ENCODE measurements around the gene ZNF341. TPM values are rescaled to one million over a fixed set of nuclear protein-coding genes. Genes with fewer than 3 reads are reported as not detected.

Gene ZNF341
- polyA plus RNA-seq, 1 donor from 2014 or later: 1.2 TPM

DNA sequence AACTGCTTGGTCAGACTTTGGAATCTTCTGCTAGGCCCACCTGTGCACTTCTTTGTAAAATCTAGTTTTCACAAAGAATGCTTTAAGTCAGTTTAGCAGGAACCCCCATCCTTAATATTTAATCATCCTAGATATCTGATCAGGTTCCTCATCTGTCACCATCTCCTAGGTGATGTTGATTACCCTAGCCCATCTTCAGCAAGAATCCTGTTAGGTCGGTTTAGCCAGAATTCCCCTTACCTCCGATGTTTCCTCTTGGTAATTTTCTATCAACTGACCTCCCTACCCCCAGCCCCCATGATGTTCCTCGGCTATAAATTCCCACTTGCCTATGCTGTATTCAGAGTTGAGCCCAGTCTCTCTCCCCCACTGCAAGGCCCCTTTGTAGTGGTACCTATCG, 2.7 kb upstream of the ZNF341 start:
- no peaks in the 10 kb centered on the region for H3K9me2 ChIP-seq (ENCODE audit: insufficient read depth, low read length)
- no peak overlapping the region for H2AFZ ChIP-seq (ENCODE audit: low read depth, low read length)
- no peak for TF ChIP-seq MXI1 (conservative IDR thresholded peaks at IDR 0.05; ENCODE audit: poor library complexity, severe bottlenecking)
- TF ChIP-seq, protein P1, sequence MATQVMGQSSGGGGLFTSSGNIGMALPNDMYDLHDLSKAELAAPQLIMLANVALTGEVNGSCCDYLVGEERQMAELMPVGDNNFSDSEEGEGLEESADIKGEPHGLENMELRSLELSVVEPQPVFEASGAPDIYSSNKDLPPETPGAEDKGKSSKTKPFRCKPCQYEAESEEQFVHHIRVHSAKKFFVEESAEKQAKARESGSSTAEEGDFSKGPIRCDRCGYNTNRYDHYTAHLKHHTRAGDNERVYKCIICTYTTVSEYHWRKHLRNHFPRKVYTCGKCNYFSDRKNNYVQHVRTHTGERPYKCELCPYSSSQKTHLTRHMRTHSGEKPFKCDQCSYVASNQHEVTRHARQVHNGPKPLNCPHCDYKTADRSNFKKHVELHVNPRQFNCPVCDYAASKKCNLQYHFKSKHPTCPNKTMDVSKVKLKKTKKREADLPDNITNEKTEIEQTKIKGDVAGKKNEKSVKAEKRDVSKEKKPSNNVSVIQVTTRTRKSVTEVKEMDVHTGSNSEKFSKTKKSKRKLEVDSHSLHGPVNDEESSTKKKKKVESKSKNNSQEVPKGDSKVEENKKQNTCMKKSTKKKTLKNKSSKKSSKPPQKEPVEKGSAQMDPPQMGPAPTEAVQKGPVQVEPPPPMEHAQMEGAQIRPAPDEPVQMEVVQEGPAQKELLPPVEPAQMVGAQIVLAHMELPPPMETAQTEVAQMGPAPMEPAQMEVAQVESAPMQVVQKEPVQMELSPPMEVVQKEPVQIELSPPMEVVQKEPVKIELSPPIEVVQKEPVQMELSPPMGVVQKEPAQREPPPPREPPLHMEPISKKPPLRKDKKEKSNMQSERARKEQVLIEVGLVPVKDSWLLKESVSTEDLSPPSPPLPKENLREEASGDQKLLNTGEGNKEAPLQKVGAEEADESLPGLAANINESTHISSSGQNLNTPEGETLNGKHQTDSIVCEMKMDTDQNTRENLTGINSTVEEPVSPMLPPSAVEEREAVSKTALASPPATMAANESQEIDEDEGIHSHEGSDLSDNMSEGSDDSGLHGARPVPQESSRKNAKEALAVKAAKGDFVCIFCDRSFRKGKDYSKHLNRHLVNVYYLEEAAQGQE (IDR thresholded peaks at IDR 0.05; ENCODE audit: borderline replicate concordance): no peak
- H3K9ac ChIP-seq (ENCODE audit: low read length): no peak overlapping the region
- H3K27me3 ChIP-seq (ENCODE audit: insufficient read depth, low read depth, low read length): no peaks in the 10 kb centered on the region
- H3K4me2 ChIP-seq (ENCODE audit: low read length): no peak overlapping the region
- H3K79me2 ChIP-seq (replicated peaks; ENCODE audit: insufficient read depth, low read length): no peaks in the 10 kb centered on the region
- no peak overlapping the region for H3K27ac ChIP-seq (ENCODE audit: low read length)
- H3K9me3 ChIP-seq (ENCODE audit: low read length): no peaks in the 10 kb centered on the region
- no peaks in the 10 kb centered on the region for H3K36me3 ChIP-seq (ENCODE audit: insufficient read depth, low read length)
- no peak overlapping the region for H3K4me3 ChIP-seq (ENCODE audit: low read length)
- no peaks in the 10 kb centered on the region for H4K20me1 ChIP-seq (ENCODE audit: insufficient read depth)
- H3F3A ChIP-seq (ENCODE audit: insufficient read depth, low read length, poor library complexity, severe bottlenecking): no peaks in the 10 kb centered on the region

DNA sequence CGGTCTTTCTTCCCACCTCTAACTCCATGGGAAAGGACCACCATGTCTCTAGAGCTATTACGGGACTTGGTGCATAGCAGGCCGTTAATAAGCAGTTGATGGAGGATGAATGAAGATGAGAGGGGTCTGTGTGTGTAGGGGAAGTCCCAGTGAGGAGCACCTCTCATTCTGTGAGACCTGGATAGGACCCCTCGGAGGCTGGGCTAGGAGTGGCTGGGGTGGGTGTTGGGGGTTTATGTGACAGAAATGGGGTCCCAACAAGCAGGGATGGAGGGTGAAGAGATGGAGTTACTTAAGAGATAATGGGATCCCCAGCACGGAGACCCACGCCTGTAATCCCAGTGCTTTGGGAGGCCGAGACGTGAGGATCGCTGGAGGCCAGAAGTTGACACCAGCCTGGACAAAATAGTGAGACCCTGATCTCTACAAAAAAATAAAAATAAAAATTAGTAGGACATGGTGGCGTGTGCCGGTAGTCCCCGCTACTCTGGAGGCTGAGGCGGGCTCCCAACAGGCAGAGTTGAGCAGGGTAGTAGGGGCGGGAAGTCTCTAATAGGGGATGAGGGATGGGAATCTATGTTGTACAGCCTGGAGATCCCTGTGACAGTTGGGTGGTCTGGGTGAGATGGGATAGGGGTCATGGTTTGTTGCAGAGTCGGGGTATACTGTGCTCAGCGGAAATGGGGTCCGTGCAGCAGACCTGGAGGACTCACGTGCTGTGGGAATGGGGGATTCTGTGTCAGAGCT, 677 bp upstream of the ZNF341 start:
- H3K27ac ChIP-seq (ENCODE audit: low read length): peak overlapping the region; percentile 62
- TF ChIP-seq EP300 (conservative IDR thresholded peaks at IDR 0.05; ENCODE audit: poor library complexity, severe bottlenecking) (no peak), MXI1 (conservative IDR thresholded peaks at IDR 0.05; ENCODE audit: poor library complexity, severe bottlenecking) (no peak), SMC3 (conservative IDR thresholded peaks at IDR 0.05; ENCODE audit: poor library complexity) (no peak), POLR2AphosphoS5 (IDR thresholded peaks at IDR 0.05) (no peak)
- TF ChIP-seq, protein P2, sequence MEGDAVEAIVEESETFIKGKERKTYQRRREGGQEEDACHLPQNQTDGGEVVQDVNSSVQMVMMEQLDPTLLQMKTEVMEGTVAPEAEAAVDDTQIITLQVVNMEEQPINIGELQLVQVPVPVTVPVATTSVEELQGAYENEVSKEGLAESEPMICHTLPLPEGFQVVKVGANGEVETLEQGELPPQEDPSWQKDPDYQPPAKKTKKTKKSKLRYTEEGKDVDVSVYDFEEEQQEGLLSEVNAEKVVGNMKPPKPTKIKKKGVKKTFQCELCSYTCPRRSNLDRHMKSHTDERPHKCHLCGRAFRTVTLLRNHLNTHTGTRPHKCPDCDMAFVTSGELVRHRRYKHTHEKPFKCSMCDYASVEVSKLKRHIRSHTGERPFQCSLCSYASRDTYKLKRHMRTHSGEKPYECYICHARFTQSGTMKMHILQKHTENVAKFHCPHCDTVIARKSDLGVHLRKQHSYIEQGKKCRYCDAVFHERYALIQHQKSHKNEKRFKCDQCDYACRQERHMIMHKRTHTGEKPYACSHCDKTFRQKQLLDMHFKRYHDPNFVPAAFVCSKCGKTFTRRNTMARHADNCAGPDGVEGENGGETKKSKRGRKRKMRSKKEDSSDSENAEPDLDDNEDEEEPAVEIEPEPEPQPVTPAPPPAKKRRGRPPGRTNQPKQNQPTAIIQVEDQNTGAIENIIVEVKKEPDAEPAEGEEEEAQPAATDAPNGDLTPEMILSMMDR (IDR thresholded peaks at IDR 0.05; ENCODE audit: poor library complexity, severe bottlenecking): no peak
- peak overlapping the region; percentile 6 for H3K4me2 ChIP-seq (ENCODE audit: low read length)
- H3F3A ChIP-seq (ENCODE audit: insufficient read depth, low read length, poor library complexity, severe bottlenecking): no peaks in the 10 kb centered on the region
- no peaks in the 10 kb centered on the region for H3K27me3 ChIP-seq (ENCODE audit: insufficient read depth, low read depth, low read length)
- H3K9ac ChIP-seq (ENCODE audit: low read length): peak overlapping the region; percentile 63
- peak overlapping the region; percentile 63 for H3K4me3 ChIP-seq (ENCODE audit: low read length)
- peak overlapping the region; percentile 89 for H2AFZ ChIP-seq (ENCODE audit: low read depth, low read length)
- H3K79me2 ChIP-seq (replicated peaks; ENCODE audit: insufficient read depth, low read length): no peaks in the 10 kb centered on the region
- H3K9me2 ChIP-seq (ENCODE audit: insufficient read depth, low read length): no peaks in the 10 kb centered on the region
- H3K36me3 ChIP-seq (ENCODE audit: insufficient read depth, low read length): no peaks in the 10 kb centered on the region
- no peaks in the 10 kb centered on the region for H3K9me3 ChIP-seq (ENCODE audit: low read length)
- no peaks in the 10 kb centered on the region for H4K20me1 ChIP-seq (ENCODE audit: insufficient read depth)

Measured in neural cell (in vitro differentiated cells).